ENCODE results near the gene ITPK1.

ITPK1 gene

GRCh38 chr14:93110856-93111419 lies 4.8 kb downstream of the ITPK1 start:
- no peaks in the 10 kb centered on the region for H4K20me1 ChIP-seq (ENCODE audit: insufficient read depth)
- H3K9ac ChIP-seq: no peak overlapping the region
- H2AFZ ChIP-seq (ENCODE audit: low read depth): no peak overlapping the region
- no peaks in the 10 kb centered on the region for H3K27me3 ChIP-seq (ENCODE audit: insufficient read depth, low read depth)
- peaks cover 25% of the 10 kb centered on the region; the same call in 1 of the 2 replicates for H3K79me2 ChIP-seq (ENCODE audit: insufficient read depth, low read depth)
- H3K27ac ChIP-seq: no peak overlapping the region
- H3K36me3 ChIP-seq (ENCODE audit: insufficient read depth): no peaks in the 10 kb centered on the region
- H3K4me1 ChIP-seq (ENCODE audit: low read depth, poor library complexity, severe bottlenecking): peaks cover 38% of the 10 kb centered on the region
- no peak overlapping the region for H3K4me3 ChIP-seq (IDR thresholded peaks at IDR 0.05; ENCODE audit: insufficient read depth, low read depth, low read length)
- TF ChIP-seq CTCF (conservative IDR thresholded peaks at IDR 0.05; ENCODE audit: low read depth, low read length): no peak
- H3K4me2 ChIP-seq: no peak overlapping the region

GRCh38 chr14:93109572-93110481 lies 5.9 kb downstream of the ITPK1 start:
- Histone ChIP-seq H4K20me1 (ENCODE audit: insufficient read depth) (no peaks in the 10 kb centered on the region), H3K9ac (no peak overlapping the region), H3K27ac (no peak overlapping the region), H3K4me3 (IDR thresholded peaks at IDR 0.05; ENCODE audit: insufficient read depth, low read depth, low read length) (no peak overlapping the region), H3K79me2 (ENCODE audit: insufficient read depth, low read depth) (peaks cover 25% of the 10 kb centered on the region; the same call in 1 of the 2 replicates), H3K27me3 (ENCODE audit: insufficient read depth, low read depth) (no peaks in the 10 kb centered on the region), H3K36me3 (ENCODE audit: insufficient read depth) (no peaks in the 10 kb centered on the region), H3K4me1 (ENCODE audit: low read depth, poor library complexity, severe bottlenecking) (peaks cover 39% of the 10 kb centered on the region), H2AFZ (ENCODE audit: low read depth) (no peak overlapping the region), H3K4me2 (no peak overlapping the region)
- no peak for TF ChIP-seq CTCF (conservative IDR thresholded peaks at IDR 0.05; ENCODE audit: low read depth, low read length)

- no peak overlapping the region for H3K4me2 ChIP-seq
- H3K79me2 ChIP-seq (ENCODE audit: insufficient read depth, low read depth): peaks cover 25% of the 10 kb centered on the region; the same call in 1 of the 2 replicates
- no peaks in the 10 kb centered on the region for H3K27me3 ChIP-seq (ENCODE audit: insufficient read depth, low read depth)
- H3K27ac ChIP-seq: no peak overlapping the region
- H3K9ac ChIP-seq: no peak overlapping the region
- peaks cover 44% of the 10 kb centered on the region for H3K4me1 ChIP-seq (ENCODE audit: low read depth, poor library complexity, severe bottlenecking)
- no peak overlapping the region for H3K4me3 ChIP-seq (IDR thresholded peaks at IDR 0.05; ENCODE audit: insufficient read depth, low read depth, low read length)
- H3K36me3 ChIP-seq (ENCODE audit: insufficient read depth): no peaks in the 10 kb centered on the region
- no peaks in the 10 kb centered on the region for H4K20me1 ChIP-seq (ENCODE audit: insufficient read depth)
- no peak overlapping the region for H2AFZ ChIP-seq (ENCODE audit: low read depth)
- TF ChIP-seq CTCF (conservative IDR thresholded peaks at IDR 0.05; ENCODE audit: low read depth, low read length): no peak
Observed at GRCh38 chr14:93108105-93108504, 7.6 kb downstream of the ITPK1 start.

GRCh38 chr14:93107453-93107852 lies 8.3 kb downstream of the ITPK1 start:
- no peaks in the 10 kb centered on the region for H3K27me3 ChIP-seq (ENCODE audit: insufficient read depth, low read depth)
- no peaks in the 10 kb centered on the region for H3K36me3 ChIP-seq (ENCODE audit: insufficient read depth)
- H2AFZ ChIP-seq (ENCODE audit: low read depth): no peak overlapping the region
- H3K4me2 ChIP-seq: no peak overlapping the region
- peaks cover 38% of the 10 kb centered on the region for H3K4me1 ChIP-seq (ENCODE audit: low read depth, poor library complexity, severe bottlenecking)
- H3K9ac ChIP-seq: no peak overlapping the region
- H3K4me3 ChIP-seq (IDR thresholded peaks at IDR 0.05; ENCODE audit: insufficient read depth, low read depth, low read length): no peak overlapping the region
- TF ChIP-seq CTCF (conservative IDR thresholded peaks at IDR 0.05; ENCODE audit: low read depth, low read length): no peak
- no peak overlapping the region for H3K27ac ChIP-seq
- H3K79me2 ChIP-seq (ENCODE audit: insufficient read depth, low read depth): peaks cover 25% of the 10 kb centered on the region; the same call in 1 of the 2 replicates
- H4K20me1 ChIP-seq (ENCODE audit: insufficient read depth): no peaks in the 10 kb centered on the region

All from KMS-11 (cell line).